GM19035 (cell line): ENCODE results near the gene ADGB.
"Not testable (repeated sequence)": the region's sequence is repeated elsewhere in the genome, so short reads cannot be mapped to it uniquely, and the experiment has no call there.

Source experiments
- ATAC-seq: cut with Tn5 transposase; IDR thresholded peaks from one replicate; pipeline ENCODE4 v1.9.1; 2021; ENCODE audit not compliant: unreplicated experiment

The ADGB gene

DNA sequence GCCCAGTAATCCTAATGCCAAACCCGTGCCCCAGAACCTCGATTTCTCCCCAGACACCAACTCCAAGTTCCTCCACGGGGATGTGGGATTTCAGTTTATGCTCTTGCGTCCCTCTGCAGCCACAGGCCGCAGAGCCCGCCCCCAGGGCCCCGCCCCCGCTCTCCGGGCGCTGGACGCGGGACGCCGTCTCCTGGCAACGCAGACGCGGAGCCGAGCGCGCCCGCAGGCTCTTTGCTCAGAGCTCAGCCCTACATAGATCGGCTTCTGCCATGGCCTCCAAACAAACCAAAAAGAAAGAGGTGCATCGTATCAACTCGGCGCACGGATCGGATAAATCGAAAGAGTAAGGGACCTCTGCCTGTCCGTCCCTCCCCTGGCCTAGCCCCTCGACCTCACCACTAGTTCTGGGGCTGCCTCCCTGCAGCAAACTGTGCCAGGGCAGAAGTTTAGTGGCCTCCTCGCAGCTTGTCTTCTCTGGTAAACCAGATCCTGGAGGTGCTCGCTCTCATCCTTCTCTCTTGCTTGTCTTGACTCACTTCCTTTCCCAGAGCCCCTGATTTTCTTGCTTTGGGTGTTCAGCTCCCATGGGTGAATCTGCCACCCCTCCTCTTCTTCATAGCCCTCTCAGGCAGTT lies at the start of gene ADGB:
ADGB (plus strand) TSS at position 201 of the 634 bp plus-strand sequence; CDS start at position 270, 69 bp downstream.
- ATAC-seq: no peak

GRCh38 chr6:146550911-146551310 lies 47.9 kb upstream of the ADGB start:
- no peak for ATAC-seq

DNA sequence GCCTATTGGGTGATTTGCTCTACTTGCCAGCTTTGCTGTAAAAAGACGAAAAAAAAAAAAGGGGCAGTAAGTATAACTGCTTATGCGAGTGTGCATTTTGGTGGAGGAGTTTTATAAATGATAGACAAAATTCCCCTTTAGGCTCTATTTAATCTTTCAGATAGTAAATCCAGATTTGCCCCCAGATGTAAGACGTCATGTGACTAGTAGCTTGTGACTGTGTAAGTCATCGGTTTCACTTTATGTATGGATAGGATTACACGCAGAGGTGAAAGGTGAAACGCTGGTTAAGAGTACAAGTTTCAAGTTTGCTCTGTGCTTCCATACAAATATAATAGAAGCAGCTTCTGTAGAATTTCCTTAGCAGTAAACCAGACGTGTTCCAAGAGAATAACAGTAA lies 47.2 kb upstream of the ADGB start:
- ATAC-seq: no peak

GRCh38 chr6:146553377-146554135 lies 45.2 kb upstream of the ADGB start:
- no peak for ATAC-seq

DNA sequence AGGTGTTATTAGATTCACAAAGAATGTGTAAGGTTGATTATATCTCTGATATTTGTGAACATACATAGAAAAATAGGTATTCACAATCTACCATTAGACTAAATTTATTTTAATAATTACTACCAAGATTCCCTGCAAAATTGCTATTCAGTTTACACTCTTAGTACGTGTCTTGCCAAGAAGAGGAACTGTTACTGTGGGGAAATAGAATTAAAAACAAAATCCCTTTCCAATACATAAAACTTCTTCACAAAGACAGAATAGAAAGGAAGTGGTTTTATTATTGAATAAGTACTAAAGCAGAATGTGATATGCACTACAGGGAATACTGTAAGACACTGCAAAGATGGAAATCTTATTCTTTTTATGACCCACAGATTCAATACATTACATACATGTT lies 38.2 kb upstream of the ADGB start:
- no peak for ATAC-seq

DNA sequence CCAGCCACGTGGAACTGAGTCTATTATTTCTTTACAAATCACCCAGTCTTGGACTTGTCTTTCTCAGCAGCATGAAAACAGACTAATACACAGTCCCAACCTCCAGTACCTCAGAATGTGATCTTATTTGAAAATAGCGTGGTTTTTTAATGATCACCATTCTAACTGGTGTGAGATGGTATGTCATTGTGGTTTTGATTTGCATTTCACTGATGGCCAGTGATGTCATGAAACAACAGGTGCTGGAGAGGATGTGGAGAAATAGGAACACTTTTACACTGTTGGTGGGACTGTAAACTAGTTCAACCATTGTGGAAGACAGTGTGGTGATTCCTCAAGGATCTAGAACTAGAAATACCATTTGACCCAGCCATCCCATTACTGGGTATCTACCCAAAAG lies 32.1 kb upstream of the ADGB start:
- ATAC-seq: not testable (repeated sequence)

- ATAC-seq: not testable (repeated sequence)
Observed at GRCh38 chr6:146568619-146569018, 30.2 kb upstream of the ADGB start.

- ATAC-seq: no peak
Observed at GRCh38 chr6:146574211-146574610, 24.6 kb upstream of the ADGB start.

- no peak for ATAC-seq
Observed at GRCh38 chr6:146578054-146578453, 20.7 kb upstream of the ADGB start.

DNA sequence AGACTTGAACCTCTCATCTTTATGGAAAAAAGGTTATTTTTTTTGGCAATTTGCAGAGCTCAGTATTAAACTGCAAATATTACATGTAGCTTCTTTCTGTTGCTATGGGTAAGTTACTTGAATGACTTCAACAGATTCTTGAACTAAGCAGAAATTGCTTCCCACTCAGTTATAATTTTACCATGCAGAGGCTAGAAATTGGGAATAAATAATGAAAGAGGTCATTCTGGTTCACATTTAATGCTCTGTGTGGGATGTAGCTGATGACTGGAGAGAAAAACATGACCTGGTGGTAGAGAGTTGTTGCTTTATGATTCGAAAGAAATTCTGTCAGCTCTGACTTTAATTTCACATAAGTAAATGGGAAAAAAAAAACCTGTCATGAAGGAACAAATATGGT lies 16.8 kb upstream of the ADGB start:
- ATAC-seq: no peak

- ATAC-seq: no peak
Observed at GRCh38 chr6:146582857-146583256, 15.9 kb upstream of the ADGB start.

- no peak for ATAC-seq
Observed at GRCh38 chr6:146583966-146584365, 14.8 kb upstream of the ADGB start.

GRCh38 chr6:146587459-146587858 lies 11.3 kb upstream of the ADGB start:
- no peak for ATAC-seq

DNA sequence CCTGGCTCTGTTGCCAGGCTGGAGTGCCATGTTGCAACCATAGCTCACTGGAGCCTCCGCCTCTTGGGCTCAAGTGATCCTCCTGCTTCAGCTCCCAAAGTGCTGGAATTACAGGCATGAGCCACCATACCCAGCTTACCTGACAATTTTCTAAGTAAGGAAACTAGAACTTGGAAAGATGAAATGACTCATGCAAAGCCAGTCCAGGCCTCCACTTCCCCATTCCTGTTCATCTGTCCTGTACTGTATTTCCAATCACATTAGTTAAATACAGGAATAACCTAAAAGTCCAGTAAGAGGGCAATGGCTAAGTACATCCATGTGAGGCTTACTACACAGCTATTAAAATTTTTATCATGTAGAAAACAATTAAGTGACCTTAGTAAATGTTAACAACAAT lies 8.3 kb upstream of the ADGB start:
- no peak for ATAC-seq

DNA sequence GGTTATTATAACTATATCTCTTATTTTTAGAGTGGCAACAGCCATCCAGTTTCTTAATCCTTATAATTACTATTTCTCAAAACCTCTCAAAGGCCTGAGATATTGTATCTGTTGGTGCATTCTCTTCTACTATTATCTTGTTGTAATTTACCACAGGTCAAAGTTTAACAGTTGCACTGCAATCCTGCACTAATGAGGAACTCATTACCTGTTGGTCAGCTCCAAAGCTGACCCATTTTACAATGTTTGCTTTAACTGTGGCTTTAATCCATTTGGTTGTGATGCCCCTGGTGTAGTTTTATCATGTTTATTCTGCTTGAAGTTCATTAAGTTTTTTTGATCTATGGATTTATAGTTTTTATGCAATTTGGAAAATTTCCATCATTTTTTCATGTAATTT lies 6.3 kb upstream of the ADGB start:
- ATAC-seq: no peak

DNA sequence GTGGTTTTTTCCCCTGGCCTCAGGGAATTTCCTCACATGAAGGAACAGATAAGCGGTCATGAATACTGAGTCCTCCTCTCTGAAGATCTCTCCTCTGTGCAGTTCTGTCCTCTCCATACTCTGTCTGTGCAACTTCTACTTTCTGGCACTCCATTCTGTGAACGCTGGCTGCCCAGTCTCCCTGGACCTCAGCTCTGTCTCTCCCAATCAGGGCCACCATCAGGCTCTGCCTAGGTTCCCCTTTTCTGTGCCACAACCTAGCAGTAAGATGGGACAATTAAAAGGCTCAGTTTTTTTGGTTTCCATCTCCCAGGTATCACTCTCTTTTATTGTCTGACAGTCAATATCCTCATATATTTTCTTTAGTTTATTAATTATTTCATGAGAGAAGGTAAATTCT lies 4.8 kb upstream of the ADGB start:
- no peak for ATAC-seq

- no peak for ATAC-seq
Observed at GRCh38 chr6:146594495-146594894, 4.3 kb upstream of the ADGB start.

DNA sequence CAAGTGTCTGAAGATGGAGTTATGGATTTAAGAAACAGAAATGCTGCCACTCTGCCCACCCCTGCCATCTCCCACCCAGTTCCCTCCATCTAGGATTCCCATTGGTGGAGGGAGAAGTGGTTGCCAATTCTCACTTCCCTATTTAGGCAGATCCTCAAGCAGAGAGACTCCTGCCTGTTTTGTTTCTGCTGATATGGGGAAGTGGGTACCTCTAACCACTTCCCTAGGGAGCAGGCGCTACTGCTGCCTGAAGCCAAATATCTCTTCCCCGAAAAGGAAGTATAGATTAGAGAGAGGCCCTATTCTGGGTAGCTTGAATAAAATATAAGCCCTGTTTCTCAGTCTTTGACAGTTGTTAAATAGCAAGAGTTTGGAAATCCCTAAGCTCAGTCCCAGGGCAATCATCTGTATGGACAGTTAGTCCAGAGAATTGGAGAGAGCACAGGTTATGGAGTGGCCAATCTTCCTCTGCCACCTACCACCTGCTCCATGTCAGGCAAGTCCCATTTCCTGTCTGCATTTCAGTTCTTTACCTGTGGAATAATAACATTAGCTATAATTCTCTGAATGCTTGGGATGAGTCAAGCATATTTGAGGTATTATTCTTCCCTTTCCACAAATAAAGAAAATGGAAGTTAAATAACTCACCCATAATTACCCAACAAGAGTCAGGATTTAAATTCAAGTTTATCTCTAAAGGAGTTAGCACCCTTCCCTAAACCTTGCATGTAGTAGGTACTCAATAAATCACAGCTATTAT lies 2.6 kb upstream of the ADGB start:
- no peak for ATAC-seq

DNA sequence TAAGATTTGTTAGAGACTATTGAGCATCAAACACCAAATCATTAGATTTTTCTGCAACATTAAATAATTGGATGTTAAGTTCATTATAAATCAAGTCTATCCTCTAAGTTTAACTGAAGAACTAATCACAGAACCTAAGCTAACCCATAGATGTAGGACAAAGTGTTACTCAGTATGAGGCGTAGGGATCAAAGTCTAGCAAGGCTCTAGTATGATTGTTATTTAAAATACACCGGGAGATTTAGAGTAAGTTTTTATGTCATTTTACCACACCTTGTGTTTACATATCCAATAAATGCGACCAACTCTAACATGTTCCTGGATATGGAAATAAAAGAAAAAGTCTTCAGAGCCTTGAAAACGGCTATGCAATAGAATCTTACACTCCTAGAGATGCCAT lies 2.6 kb downstream of the ADGB start:
- no peak for ATAC-seq

DNA sequence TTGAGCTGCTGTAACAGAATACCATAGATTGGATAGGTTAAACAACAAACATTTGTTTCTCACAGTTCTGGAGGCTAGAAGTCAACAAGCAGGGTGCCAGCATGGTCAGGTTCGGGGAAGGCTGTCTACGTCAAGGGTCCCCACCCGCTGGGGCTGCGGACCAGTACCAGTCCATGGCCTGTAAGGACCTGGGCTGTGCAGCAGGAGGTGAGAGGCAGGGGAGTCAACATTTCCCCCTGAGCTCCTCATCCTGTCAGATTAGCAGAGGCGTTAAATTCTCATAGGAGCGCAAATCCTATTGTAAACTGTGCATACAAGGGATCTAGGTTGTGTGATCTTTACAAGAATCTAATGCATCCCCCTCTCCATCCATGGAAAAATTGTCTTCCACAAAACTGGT lies 3.8 kb downstream of the ADGB start:
- ATAC-seq: no peak

- ATAC-seq: no peak
Observed at GRCh38 chr6:146613947-146614346, 15.2 kb downstream of the ADGB start.

DNA sequence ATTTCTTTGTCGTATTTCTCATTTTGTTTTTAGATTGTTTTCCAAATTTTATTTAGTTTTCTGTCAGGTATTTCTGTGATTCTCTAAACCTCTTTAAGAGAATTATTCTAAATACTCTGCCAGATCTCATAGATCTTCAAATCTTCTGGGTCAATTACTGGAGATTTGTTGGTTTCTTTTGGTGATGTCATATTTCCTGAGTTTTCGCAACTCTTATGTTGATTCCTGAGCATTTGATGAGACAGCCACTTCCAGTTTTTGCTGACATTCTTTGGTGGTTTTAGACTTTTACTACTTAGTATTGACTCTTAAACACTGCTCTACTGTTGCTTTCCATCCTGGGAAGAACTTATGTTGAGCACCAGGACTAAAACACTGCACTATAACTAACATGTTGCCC lies 21.9 kb downstream of the ADGB start:
- ATAC-seq: no peak
